Upper lobe of left lung (tissue), 4 donors: ENCODE results near the gene ERP44.

Experiments used
- POLR2A ChIP-seq, 4 donors: fragments of 450-650 bp; IDR thresholded peaks; one replicate each; pipeline ENCODE4 v1.5.1; 2016 to 2017; ENCODE audit warnings: antibody characterized with exemption in 4 of 4, mild to moderate bottlenecking in 2 of 4
- TF ChIP-seq, protein P1 (sequence below), 6 experiments: fragments of 450-650 bp in 4 of 6; fragments of 200-600 bp in 2 of 6; sonication (generic) in 2 of 6; IDR thresholded peaks; one replicate each; pipeline ENCODE4 v1.5.1; 2016 to 2019; ENCODE audit warnings: antibody characterized with exemption in 6 of 6

- TF ChIP-seq, protein P1, sequence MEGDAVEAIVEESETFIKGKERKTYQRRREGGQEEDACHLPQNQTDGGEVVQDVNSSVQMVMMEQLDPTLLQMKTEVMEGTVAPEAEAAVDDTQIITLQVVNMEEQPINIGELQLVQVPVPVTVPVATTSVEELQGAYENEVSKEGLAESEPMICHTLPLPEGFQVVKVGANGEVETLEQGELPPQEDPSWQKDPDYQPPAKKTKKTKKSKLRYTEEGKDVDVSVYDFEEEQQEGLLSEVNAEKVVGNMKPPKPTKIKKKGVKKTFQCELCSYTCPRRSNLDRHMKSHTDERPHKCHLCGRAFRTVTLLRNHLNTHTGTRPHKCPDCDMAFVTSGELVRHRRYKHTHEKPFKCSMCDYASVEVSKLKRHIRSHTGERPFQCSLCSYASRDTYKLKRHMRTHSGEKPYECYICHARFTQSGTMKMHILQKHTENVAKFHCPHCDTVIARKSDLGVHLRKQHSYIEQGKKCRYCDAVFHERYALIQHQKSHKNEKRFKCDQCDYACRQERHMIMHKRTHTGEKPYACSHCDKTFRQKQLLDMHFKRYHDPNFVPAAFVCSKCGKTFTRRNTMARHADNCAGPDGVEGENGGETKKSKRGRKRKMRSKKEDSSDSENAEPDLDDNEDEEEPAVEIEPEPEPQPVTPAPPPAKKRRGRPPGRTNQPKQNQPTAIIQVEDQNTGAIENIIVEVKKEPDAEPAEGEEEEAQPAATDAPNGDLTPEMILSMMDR (IDR thresholded peaks at IDR 0.05) = no peak
- no peak for TF ChIP-seq POLR2A (IDR thresholded peaks at IDR 0.05)
These were observed 78.5 kb downstream of the ERP44 start for GRCh38 chr9:100020121-100020795.
